ENCODE data around the gene TAF11L3. TPM values are rescaled to one million over a fixed set of nuclear protein-coding genes. Genes with fewer than 3 reads are reported as not detected.

TAF11L3 gene
- total and polyA plus RNA-seq, 9 of the 15 experiments (the other 6 are each of a cell fraction or from before 2014, with no cell fraction given), result 0.20 TPM; not detected in 8

DNA sequence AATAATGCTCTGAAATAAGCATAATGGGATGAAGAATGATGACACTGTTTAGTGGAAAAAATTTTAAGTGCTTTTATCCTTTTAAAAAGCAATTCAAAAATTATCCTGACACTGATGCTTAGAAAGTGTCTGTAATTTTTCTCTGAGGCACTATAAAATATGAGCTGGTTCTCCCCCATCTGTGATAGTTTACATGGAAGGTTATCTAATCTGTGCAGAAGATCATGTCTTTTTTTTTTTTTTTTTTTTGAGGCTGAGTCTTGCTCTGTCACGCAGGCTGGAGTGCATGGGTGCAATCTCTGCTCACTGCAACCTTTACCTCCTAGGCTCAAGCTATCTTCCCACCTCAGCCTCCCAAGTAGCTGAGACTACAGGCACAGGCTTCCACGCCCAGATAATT is 35.4 kb upstream of the TAF11L3 start (continued):
- peak; percentile 63 for TF ChIP-seq ARID1B (IDR thresholded peaks at IDR 0.05)
- TF ChIP-seq, protein P1, sequence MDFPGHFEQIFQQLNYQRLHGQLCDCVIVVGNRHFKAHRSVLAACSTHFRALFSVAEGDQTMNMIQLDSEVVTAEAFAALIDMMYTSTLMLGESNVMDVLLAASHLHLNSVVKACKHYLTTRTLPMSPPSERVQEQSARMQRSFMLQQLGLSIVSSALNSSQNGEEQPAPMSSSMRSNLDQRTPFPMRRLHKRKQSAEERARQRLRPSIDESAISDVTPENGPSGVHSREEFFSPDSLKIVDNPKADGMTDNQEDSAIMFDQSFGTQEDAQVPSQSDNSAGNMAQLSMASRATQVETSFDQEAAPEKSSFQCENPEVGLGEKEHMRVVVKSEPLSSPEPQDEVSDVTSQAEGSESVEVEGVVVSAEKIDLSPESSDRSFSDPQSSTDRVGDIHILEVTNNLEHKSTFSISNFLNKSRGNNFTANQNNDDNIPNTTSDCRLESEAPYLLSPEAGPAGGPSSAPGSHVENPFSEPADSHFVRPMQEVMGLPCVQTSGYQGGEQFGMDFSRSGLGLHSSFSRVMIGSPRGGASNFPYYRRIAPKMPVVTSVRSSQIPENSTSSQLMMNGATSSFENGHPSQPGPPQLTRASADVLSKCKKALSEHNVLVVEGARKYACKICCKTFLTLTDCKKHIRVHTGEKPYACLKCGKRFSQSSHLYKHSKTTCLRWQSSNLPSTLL (IDR thresholded peaks at IDR 0.05), result no peak
- no peak for TF ChIP-seq KAT7 (CRISPR knock-in tag; IDR thresholded peaks at IDR 0.05; ENCODE audit: borderline replicate concordance)
- TF ChIP-seq MEF2D (tag; conservative IDR thresholded peaks at IDR 0.05; ENCODE audit: low read depth), result no peak
- no peak for TF ChIP-seq SIN3B (IDR thresholded peaks at IDR 0.05; ENCODE audit: low read depth)
- TF ChIP-seq ZSCAN29 (IDR thresholded peaks at IDR 0.05), result no peak
- no peak for TF ChIP-seq ZFX (CRISPR knock-in tag; IDR thresholded peaks at IDR 0.05)
- no peak for TF ChIP-seq FOXM1 (IDR thresholded peaks at IDR 0.05; ENCODE audit: low read depth)
- no peak for TF ChIP-seq FOXM1 (CRISPR knock-in tag; IDR thresholded peaks at IDR 0.05; ENCODE audit: low read depth)
- peak; percentile 84 for TF ChIP-seq ZNF384 (IDR thresholded peaks at IDR 0.05; ENCODE audit: low read depth, low read length)
- TF ChIP-seq, protein P2, sequence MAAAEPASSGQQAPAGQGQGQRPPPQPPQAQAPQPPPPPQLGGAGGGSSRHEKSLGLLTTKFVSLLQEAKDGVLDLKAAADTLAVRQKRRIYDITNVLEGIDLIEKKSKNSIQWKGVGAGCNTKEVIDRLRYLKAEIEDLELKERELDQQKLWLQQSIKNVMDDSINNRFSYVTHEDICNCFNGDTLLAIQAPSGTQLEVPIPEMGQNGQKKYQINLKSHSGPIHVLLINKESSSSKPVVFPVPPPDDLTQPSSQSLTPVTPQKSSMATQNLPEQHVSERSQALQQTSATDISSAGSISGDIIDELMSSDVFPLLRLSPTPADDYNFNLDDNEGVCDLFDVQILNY (CRISPR knock-in tag; IDR thresholded peaks at IDR 0.05), result no peak
- no peak for TF ChIP-seq IFI16 (CRISPR knock-in tag; IDR thresholded peaks at IDR 0.05)
- TF ChIP-seq HNRNPH1 (optimal IDR thresholded peaks at IDR 0.05; ENCODE audit: low read depth, low read length), result no peak
- peak; percentile 45; the same call in 1 of the 2 replicates for TF ChIP-seq CBFA2T3 (IDR thresholded peaks at IDR 0.05)
- TF ChIP-seq ETV5 (CRISPR knock-in tag; IDR thresholded peaks at IDR 0.05; ENCODE audit: low read depth), result no peak
- TF ChIP-seq, protein P3, sequence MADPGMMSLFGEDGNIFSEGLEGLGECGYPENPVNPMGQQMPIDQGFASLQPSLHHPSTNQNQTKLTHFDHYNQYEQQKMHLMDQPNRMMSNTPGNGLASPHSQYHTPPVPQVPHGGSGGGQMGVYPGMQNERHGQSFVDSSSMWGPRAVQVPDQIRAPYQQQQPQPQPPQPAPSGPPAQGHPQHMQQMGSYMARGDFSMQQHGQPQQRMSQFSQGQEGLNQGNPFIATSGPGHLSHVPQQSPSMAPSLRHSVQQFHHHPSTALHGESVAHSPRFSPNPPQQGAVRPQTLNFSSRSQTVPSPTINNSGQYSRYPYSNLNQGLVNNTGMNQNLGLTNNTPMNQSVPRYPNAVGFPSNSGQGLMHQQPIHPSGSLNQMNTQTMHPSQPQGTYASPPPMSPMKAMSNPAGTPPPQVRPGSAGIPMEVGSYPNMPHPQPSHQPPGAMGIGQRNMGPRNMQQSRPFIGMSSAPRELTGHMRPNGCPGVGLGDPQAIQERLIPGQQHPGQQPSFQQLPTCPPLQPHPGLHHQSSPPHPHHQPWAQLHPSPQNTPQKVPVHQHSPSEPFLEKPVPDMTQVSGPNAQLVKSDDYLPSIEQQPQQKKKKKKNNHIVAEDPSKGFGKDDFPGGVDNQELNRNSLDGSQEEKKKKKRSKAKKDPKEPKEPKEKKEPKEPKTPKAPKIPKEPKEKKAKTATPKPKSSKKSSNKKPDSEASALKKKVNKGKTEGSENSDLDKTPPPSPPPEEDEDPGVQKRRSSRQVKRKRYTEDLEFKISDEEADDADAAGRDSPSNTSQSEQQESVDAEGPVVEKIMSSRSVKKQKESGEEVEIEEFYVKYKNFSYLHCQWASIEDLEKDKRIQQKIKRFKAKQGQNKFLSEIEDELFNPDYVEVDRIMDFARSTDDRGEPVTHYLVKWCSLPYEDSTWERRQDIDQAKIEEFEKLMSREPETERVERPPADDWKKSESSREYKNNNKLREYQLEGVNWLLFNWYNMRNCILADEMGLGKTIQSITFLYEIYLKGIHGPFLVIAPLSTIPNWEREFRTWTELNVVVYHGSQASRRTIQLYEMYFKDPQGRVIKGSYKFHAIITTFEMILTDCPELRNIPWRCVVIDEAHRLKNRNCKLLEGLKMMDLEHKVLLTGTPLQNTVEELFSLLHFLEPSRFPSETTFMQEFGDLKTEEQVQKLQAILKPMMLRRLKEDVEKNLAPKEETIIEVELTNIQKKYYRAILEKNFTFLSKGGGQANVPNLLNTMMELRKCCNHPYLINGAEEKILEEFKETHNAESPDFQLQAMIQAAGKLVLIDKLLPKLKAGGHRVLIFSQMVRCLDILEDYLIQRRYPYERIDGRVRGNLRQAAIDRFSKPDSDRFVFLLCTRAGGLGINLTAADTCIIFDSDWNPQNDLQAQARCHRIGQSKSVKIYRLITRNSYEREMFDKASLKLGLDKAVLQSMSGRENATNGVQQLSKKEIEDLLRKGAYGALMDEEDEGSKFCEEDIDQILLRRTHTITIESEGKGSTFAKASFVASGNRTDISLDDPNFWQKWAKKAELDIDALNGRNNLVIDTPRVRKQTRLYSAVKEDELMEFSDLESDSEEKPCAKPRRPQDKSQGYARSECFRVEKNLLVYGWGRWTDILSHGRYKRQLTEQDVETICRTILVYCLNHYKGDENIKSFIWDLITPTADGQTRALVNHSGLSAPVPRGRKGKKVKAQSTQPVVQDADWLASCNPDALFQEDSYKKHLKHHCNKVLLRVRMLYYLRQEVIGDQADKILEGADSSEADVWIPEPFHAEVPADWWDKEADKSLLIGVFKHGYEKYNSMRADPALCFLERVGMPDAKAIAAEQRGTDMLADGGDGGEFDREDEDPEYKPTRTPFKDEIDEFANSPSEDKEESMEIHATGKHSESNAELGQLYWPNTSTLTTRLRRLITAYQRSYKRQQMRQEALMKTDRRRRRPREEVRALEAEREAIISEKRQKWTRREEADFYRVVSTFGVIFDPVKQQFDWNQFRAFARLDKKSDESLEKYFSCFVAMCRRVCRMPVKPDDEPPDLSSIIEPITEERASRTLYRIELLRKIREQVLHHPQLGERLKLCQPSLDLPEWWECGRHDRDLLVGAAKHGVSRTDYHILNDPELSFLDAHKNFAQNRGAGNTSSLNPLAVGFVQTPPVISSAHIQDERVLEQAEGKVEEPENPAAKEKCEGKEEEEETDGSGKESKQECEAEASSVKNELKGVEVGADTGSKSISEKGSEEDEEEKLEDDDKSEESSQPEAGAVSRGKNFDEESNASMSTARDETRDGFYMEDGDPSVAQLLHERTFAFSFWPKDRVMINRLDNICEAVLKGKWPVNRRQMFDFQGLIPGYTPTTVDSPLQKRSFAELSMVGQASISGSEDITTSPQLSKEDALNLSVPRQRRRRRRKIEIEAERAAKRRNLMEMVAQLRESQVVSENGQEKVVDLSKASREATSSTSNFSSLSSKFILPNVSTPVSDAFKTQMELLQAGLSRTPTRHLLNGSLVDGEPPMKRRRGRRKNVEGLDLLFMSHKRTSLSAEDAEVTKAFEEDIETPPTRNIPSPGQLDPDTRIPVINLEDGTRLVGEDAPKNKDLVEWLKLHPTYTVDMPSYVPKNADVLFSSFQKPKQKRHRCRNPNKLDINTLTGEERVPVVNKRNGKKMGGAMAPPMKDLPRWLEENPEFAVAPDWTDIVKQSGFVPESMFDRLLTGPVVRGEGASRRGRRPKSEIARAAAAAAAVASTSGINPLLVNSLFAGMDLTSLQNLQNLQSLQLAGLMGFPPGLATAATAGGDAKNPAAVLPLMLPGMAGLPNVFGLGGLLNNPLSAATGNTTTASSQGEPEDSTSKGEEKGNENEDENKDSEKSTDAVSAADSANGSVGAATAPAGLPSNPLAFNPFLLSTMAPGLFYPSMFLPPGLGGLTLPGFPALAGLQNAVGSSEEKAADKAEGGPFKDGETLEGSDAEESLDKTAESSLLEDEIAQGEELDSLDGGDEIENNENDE (IDR thresholded peaks at IDR 0.05; ENCODE audit: low read depth, low read length), result no peak
- TF ChIP-seq SAFB2 (IDR thresholded peaks at IDR 0.05; ENCODE audit: borderline replicate concordance, low read depth, low read length, severe bottlenecking), result no peak
